ENCODE measurements around the gene F12. TPM values are rescaled to one million over a fixed set of nuclear protein-coding genes. Genes with fewer than 3 reads are reported as not detected.

F12 gene
- total RNA-seq, 1 experiment from 2014 or later = 16.5 TPM

DNA sequence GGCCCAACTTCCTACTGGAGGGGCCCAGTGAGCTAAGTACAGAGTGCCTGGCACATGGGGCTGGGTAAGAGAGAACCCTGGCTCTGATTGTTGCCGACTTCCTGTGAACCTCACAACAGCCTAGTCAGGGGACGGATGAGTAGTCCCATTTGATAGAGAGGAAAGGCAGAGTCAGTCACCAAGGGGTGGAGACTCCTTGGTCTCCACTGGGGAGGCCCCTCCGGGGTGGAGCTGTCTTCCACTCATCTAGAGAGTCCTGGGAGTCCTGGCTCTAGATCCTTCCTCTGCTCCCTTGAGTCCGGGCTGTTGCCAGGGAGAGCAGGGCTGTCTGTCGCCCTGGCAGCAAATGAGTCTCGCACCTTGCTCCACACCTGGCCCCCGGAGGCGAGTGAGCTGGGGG lies 25.1 kb upstream of the F12 start:
- no peak for DNase-seq (ENCODE audit: unreplicated experiment)
- TF ChIP-seq, protein P1, sequence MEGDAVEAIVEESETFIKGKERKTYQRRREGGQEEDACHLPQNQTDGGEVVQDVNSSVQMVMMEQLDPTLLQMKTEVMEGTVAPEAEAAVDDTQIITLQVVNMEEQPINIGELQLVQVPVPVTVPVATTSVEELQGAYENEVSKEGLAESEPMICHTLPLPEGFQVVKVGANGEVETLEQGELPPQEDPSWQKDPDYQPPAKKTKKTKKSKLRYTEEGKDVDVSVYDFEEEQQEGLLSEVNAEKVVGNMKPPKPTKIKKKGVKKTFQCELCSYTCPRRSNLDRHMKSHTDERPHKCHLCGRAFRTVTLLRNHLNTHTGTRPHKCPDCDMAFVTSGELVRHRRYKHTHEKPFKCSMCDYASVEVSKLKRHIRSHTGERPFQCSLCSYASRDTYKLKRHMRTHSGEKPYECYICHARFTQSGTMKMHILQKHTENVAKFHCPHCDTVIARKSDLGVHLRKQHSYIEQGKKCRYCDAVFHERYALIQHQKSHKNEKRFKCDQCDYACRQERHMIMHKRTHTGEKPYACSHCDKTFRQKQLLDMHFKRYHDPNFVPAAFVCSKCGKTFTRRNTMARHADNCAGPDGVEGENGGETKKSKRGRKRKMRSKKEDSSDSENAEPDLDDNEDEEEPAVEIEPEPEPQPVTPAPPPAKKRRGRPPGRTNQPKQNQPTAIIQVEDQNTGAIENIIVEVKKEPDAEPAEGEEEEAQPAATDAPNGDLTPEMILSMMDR (IDR thresholded peaks at IDR 0.05; ENCODE audit: unreplicated experiment) = no peak
- H3K27me3 Mint-ChIP-seq (ENCODE audit: insufficient read depth, unreplicated experiment) = no peaks in the 10 kb centered on the region
- H3K36me3 Mint-ChIP-seq (ENCODE audit: insufficient read depth, unreplicated experiment) = peaks cover 76% of the 10 kb centered on the region
- peaks cover 21% of the 10 kb centered on the region for H3K4me1 Mint-ChIP-seq (ENCODE audit: insufficient read depth, unreplicated experiment)
- BruUV-seq (replicated peaks) = no TSS peak
- no peak overlapping the region for H3K4me3 Mint-ChIP-seq (ENCODE audit: unreplicated experiment)
- POLR2A ChIA-PET = interaction anchor here (12.5 kb wide), 1 partner anchor 10 kb away, joined by 217 read pairs; the partner anchor contains the start of gene PRR7
- H3K27ac Mint-ChIP-seq (ENCODE audit: low read depth, unreplicated experiment) = no peak overlapping the region
- CTCF ChIA-PET = interaction anchor here (0.6 to 1.2 kb wide), 2 partner anchors 7 to 12 kb away, joined by 3 to 6 read pairs; no protein-coding TSS in a partner anchor
- intact Hi-C loops (cut with micrococcal nuclease) = no loop called here
- no peaks in the 10 kb centered on the region for H3K9me3 Mint-ChIP-seq (ENCODE audit: unreplicated experiment)

DNA sequence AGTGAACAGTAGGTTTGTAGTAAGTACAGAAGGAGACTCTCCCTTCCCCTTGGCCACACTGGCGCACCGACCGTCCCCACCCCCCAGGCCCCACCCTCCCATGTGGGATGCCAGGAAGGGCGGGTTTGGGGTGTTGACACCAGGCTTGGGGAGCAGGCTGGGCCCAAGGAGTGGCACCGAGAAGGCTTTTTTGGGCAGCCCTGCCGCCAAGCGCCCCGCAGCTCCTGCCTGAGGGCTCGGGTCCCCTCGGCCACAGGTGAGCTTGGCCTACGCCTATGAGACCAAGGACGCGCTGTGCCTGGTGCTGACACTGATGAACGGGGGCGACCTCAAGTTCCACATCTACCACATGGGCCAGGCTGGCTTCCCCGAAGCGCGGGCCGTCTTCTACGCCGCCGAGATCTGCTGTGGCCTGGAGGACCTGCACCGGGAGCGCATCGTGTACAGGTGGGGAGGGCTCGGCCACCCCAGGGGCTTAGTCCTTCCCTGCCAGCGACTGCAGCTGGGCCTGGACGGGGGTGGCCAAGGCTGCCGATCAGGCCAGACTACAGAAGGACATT lies 24.4 kb upstream of the F12 start:
- CTCF ChIA-PET = interaction anchor here (1.2 to 1.9 kb wide), 2 partner anchors 12 to 43 kb away, joined by 5 to 6 read pairs; no protein-coding TSS in a partner anchor
- no peak overlapping the region for H3K27ac Mint-ChIP-seq (ENCODE audit: low read depth, unreplicated experiment)
- BruUV-seq (replicated peaks) = no TSS peak

DNA sequence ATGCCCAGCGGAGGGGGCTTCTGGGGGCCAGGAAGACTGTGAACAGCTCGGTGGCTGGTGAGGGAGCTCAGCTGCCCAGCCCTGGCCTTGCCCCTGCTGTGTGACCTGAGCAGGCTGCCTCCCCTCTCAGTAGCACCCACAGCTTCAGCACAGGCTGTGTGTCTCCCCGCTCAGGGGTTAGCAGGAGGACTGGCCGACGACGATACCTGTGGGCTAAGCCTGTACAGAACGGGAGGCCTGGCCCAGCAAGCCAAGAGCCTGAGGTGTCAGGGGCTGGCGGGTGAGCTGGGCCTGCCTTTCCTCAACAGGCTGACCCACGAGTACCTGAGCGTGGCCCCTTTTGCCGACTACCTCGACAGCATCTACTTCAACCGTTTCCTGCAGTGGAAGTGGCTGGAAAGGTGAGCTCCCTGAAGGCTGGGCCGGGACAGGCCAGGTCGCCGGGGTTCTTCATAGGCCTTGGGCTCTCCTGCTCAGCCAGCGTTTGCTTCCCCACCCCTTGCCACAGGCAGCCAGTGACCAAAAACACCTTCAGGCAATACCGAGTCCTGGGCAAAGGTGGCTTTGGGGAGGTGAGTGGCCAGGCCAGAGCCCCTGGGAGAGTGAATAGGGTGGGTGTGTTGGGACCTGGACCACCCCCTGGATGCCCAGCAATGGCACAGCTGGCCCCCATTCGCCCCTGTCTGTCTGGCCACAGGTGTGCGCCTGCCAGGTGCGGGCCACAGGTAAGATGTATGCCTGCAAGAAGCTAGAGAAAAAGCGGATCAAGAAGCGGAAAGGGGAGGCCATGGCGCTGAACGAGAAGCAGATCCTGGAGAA lies 23.7 kb upstream of the F12 start:
- no TSS peak for BruUV-seq (replicated peaks)
- ChIA-PET CTCF (interaction anchor here (0.6 to 14.3 kb wide), 5 partner anchors 10 to 42 kb away, joined by 3 to 134 read pairs (median 3); partner anchors contain the start of gene F12), POLR2A (interaction anchor here (12.5 kb wide), 1 partner anchor 12 kb away, joined by 217 read pairs; the partner anchor contains the start of gene PRR7)
- Mint-ChIP-seq H3K4me1 (ENCODE audit: insufficient read depth, unreplicated experiment) (peaks cover 21% of the 10 kb centered on the region), H3K27me3 (ENCODE audit: insufficient read depth, unreplicated experiment) (no peaks in the 10 kb centered on the region), H3K36me3 (ENCODE audit: insufficient read depth, unreplicated experiment) (peaks cover 77% of the 10 kb centered on the region), H3K9me3 (ENCODE audit: unreplicated experiment) (no peaks in the 10 kb centered on the region), H3K27ac (ENCODE audit: low read depth, unreplicated experiment) (no peak overlapping the region), H3K4me3 (ENCODE audit: unreplicated experiment) (no peak overlapping the region)
- TF ChIP-seq, protein P1 (IDR thresholded peaks at IDR 0.05; ENCODE audit: unreplicated experiment) = no peak
- no peak for DNase-seq (ENCODE audit: unreplicated experiment)
- intact Hi-C loops (cut with micrococcal nuclease) = no loop called here

More for the DNA sequence above, 24.4 kb upstream of the F12 start:
- Mint-ChIP-seq H3K4me1 (ENCODE audit: insufficient read depth, unreplicated experiment) (peaks cover 21% of the 10 kb centered on the region), H3K9me3 (ENCODE audit: unreplicated experiment) (no peaks in the 10 kb centered on the region), H3K27me3 (ENCODE audit: insufficient read depth, unreplicated experiment) (no peaks in the 10 kb centered on the region), H3K36me3 (ENCODE audit: insufficient read depth, unreplicated experiment) (peaks cover 76% of the 10 kb centered on the region), H3K4me3 (ENCODE audit: unreplicated experiment) (no peak overlapping the region)
- DNase-seq (ENCODE audit: unreplicated experiment) = no peak
- TF ChIP-seq, protein P1 (IDR thresholded peaks at IDR 0.05; ENCODE audit: unreplicated experiment) = no peak
- POLR2A ChIA-PET = interaction anchor here (12.5 kb wide), 1 partner anchor 11 kb away, joined by 217 read pairs; the partner anchor contains the start of gene PRR7
- intact Hi-C loops (cut with micrococcal nuclease) = no loop called here
